ACC112 (cell line): ENCODE data around the gene MRPS34.

Experiments
- H2AFZ ChIP-seq: fragments of 200-600 bp; sonication (generic); one replicate; pipeline ENCODE4 v1.6.0; 2017; ENCODE audit warnings: antibody characterized with exemption, low read length; ENCODE audit not compliant: unreplicated experiment
- H3K27ac ChIP-seq: fragments of 200-600 bp; sonication (generic); 2 replicates; pipeline ENCODE4 v1.5.1; 2014; ENCODE audit warnings: low read depth, mild to moderate bottlenecking, antibody characterized with exemption, low read length, moderate library complexity
- H3K27me3 ChIP-seq: fragments of 200-600 bp; sonication (generic); 2 replicates; pipeline ENCODE4 v1.6.1; 2014; ENCODE audit warnings: mild to moderate bottlenecking, antibody characterized with exemption, low read length, moderate library complexity, mixed read lengths; ENCODE audit not compliant: insufficient read depth
- H3K36me3 ChIP-seq: fragments of 200-600 bp; sonication (generic); 2 replicates; pipeline ENCODE4 v1.6.1; 2016; ENCODE audit warnings: mild to moderate bottlenecking, antibody characterized with exemption, low read length, moderate library complexity, mixed read lengths; ENCODE audit not compliant: insufficient read depth
- H3K4me1 ChIP-seq: fragments of 200-600 bp; sonication (generic); one replicate; pipeline ENCODE4 v1.6.1; 2016; ENCODE audit warnings: low read length, mixed read lengths; ENCODE audit not compliant: insufficient read depth, unreplicated experiment, control insufficient read depth
- H3K4me3 ChIP-seq: fragments of 200-600 bp; sonication (generic); 2 replicates; pipeline ENCODE4 v1.5.1; 2014; ENCODE audit warnings: mild to moderate bottlenecking, low read depth, low read length
- H3K79me2 ChIP-seq: fragments of 200-600 bp; sonication (generic); one replicate; pipeline ENCODE4 v1.6.0; 2016; ENCODE audit warnings: low read length; ENCODE audit not compliant: control insufficient read depth, unreplicated experiment, insufficient read depth

MRPS34 gene

GRCh38 chr16:1788708-1789100, 15.8 kb upstream of the MRPS34 start:
- Histone ChIP-seq H2AFZ (no peak overlapping the region), H3K27ac (no peak overlapping the region), H3K4me1 (peaks cover 5% of the 10 kb centered on the region), H3K27me3 (no peaks in the 10 kb centered on the region), H3K36me3 (no peaks in the 10 kb centered on the region), H3K4me3 (no peak overlapping the region), H3K79me2 (peaks cover 36% of the 10 kb centered on the region)

GRCh38 chr16:1788095-1788707, 15.3 kb upstream of the MRPS34 start:
- Histone ChIP-seq H3K4me1 (peaks cover 5% of the 10 kb centered on the region), H3K27me3 (no peaks in the 10 kb centered on the region), H3K4me3 (no peak overlapping the region), H2AFZ (no peak overlapping the region), H3K79me2 (peaks cover 40% of the 10 kb centered on the region), H3K27ac (no peak overlapping the region), H3K36me3 (no peaks in the 10 kb centered on the region)

- Histone ChIP-seq H3K4me1 (peaks cover 5% of the 10 kb centered on the region), H2AFZ (no peak overlapping the region), H3K27me3 (no peaks in the 10 kb centered on the region), H3K79me2 (peaks cover 42% of the 10 kb centered on the region), H3K4me3 (no peak overlapping the region), H3K27ac (no peak overlapping the region), H3K36me3 (no peaks in the 10 kb centered on the region)
Observed at GRCh38 chr16:1787322-1788094, 14.6 kb upstream of the MRPS34 start.

- no peaks in the 10 kb centered on the region for H3K36me3 ChIP-seq
- H3K27ac ChIP-seq = no peak overlapping the region
- no peaks in the 10 kb centered on the region for H3K27me3 ChIP-seq
- H3K4me1 ChIP-seq = peaks cover 5% of the 10 kb centered on the region
- no peak overlapping the region for H2AFZ ChIP-seq
- H3K79me2 ChIP-seq = peaks cover 42% of the 10 kb centered on the region
- H3K4me3 ChIP-seq = no peak overlapping the region
Observed at GRCh38 chr16:1787056-1787321, 14.1 kb upstream of the MRPS34 start.

- Histone ChIP-seq H3K79me2 (peaks cover 42% of the 10 kb centered on the region), H2AFZ (no peak overlapping the region), H3K27me3 (no peaks in the 10 kb centered on the region), H3K4me1 (peaks cover 7% of the 10 kb centered on the region), H3K4me3 (no peak overlapping the region), H3K36me3 (no peaks in the 10 kb centered on the region), H3K27ac (no peak overlapping the region)
Observed at GRCh38 chr16:1786242-1787055, 13.5 kb upstream of the MRPS34 start.

- H3K36me3 ChIP-seq = no peaks in the 10 kb centered on the region
- H3K4me3 ChIP-seq = no peak overlapping the region
- no peak overlapping the region for H2AFZ ChIP-seq
- no peak overlapping the region for H3K27ac ChIP-seq
- peaks cover 42% of the 10 kb centered on the region for H3K79me2 ChIP-seq
- H3K27me3 ChIP-seq = no peaks in the 10 kb centered on the region
- H3K4me1 ChIP-seq = peaks cover 11% of the 10 kb centered on the region
Observed at GRCh38 chr16:1785846-1786170, 12.9 kb upstream of the MRPS34 start.

- no peaks in the 10 kb centered on the region for H3K27me3 ChIP-seq
- no peak overlapping the region for H3K4me3 ChIP-seq
- H3K27ac ChIP-seq = no peak overlapping the region
- peaks cover 11% of the 10 kb centered on the region for H3K4me1 ChIP-seq
- peaks cover 42% of the 10 kb centered on the region for H3K79me2 ChIP-seq
- no peak overlapping the region for H2AFZ ChIP-seq
- H3K36me3 ChIP-seq = no peaks in the 10 kb centered on the region
Observed at GRCh38 chr16:1784977-1785845, 12.3 kb upstream of the MRPS34 start.

GRCh38 chr16:1782408-1783264, 9.7 kb upstream of the MRPS34 start, which contains the start of the genes NUBP2 and SPSB3:
Gene NUBP2 (plus strand): TSS chr16:1782960. CDS start chr16:1783021, 61 bp downstream.
Gene SPSB3 (minus strand): TSS chr16:1782571. CDS start chr16:1781483, 1,088 bp downstream.
- peaks cover 11% of the 10 kb centered on the region for H3K4me1 ChIP-seq
- peak within 1 kb of the TSS; percentile 15; the same call in 1 of the 2 replicates for H3K27ac ChIP-seq
- H2AFZ ChIP-seq = peak within 1 kb of the TSS; percentile 91
- H3K27me3 ChIP-seq = no peaks in the 10 kb centered on the region
- H3K79me2 ChIP-seq = peaks cover 38% of the 10 kb centered on the region
- no peaks in the 10 kb centered on the region for H3K36me3 ChIP-seq
- H3K4me3 ChIP-seq = peak within 1 kb of the TSS; percentile 92

- Histone ChIP-seq H3K79me2 (peaks cover 36% of the 10 kb centered on the region), H3K27me3 (no peaks in the 10 kb centered on the region), H2AFZ (peak overlapping the region; percentile 49), H3K4me1 (peaks cover 11% of the 10 kb centered on the region), H3K36me3 (no peaks in the 10 kb centered on the region), H3K4me3 (peak overlapping the region; percentile 92), H3K27ac (no peak overlapping the region; the same call in 1 of the 2 replicates)
Observed at GRCh38 chr16:1781758-1782407, 8.9 kb upstream of the MRPS34 start.
